Panc1 (cell line): ENCODE measurements around the gene TAPBP. TPM values are rescaled to one million over a fixed set of nuclear protein-coding genes. Genes with fewer than 3 reads are reported as not detected.

Experiments
- ATAC-seq: fragments of 200-7000 bp; cut with Tn5 transposase; 2 replicates; pipeline ENCODE4 v1.9.1; 2020; ENCODE audit warnings: mild to moderate bottlenecking, moderate library complexity
- BruUV-seq: library from RNA; stranded (reverse); fragments of 400-500 nt; replicated peaks from 2 replicates; lab custom pipeline; 2021; lab: Mats Ljungman, UMichigan
- CTCF ChIA-PET: fragments of 300-600 bp; sonication (Branson Sonifier 250); formaldehyde crosslinking; loops from one replicate; lab custom pipeline; 2022; ENCODE audit warnings: antibody characterized with exemption; lab: Charles Lee
- POLR2A ChIA-PET: fragments of 300-600 bp; sonication (Branson Sonifier 250); formaldehyde crosslinking; loops from one replicate; lab custom pipeline; 2022; ENCODE audit warnings: antibody characterized with exemption; lab: Charles Lee
- DNase-seq: peaks from one replicate; pipeline ENCODE4 v3.0.0-alpha.2; 2010; ENCODE audit warnings: low read depth, low spot score
- H3K27ac ChIP-seq: 2 replicates; pipeline ENCODE4 v1.5.1; 2011; ENCODE audit warnings: mild to moderate bottlenecking, low read length, inconsistent platforms
- H3K27me3 ChIP-seq: fragments of 200-500 bp; sonication (Bioruptor generic); 2 replicates; pipeline ENCODE4 v1.6.0; 2014; ENCODE audit warnings: low read length, inconsistent platforms; ENCODE audit not compliant: control insufficient read depth, insufficient read depth
- H3K36me3 ChIP-seq: fragments of 200-500 bp; sonication (Bioruptor generic); 2 replicates; pipeline ENCODE4 v1.5.1; 2014; ENCODE audit warnings: inconsistent platforms, mild to moderate bottlenecking, low read length, moderate library complexity; ENCODE audit not compliant: control insufficient read depth, insufficient read depth
- H3K4me1 ChIP-seq: 2 replicates; pipeline ENCODE4 v1.5.1; 2011; ENCODE audit warnings: inconsistent platforms, mild to moderate bottlenecking, low read length, moderate library complexity; ENCODE audit not compliant: control insufficient read depth, insufficient read depth
- H3K4me3 ChIP-seq, 2 experiments: 2 replicates each; pipeline ENCODE4 v1.5.1; 2011 to 2012; ENCODE audit warnings: low read depth in 2 of 2, low read length in 2 of 2, mild to moderate bottlenecking in 2 of 2, inconsistent platforms in 1 of 2, moderate library complexity in 1 of 2
- H3K9me3 ChIP-seq: fragments of 200-500 bp; sonication (Bioruptor generic); 2 replicates; pipeline ENCODE4 v1.5.1; 2014; ENCODE audit warnings: low read depth, mild to moderate bottlenecking, inconsistent platforms, low read length, moderate library complexity; ENCODE audit not compliant: control insufficient read depth, insufficient read depth
- CTCF ChIP-seq: fragments of 450-650 bp; IDR thresholded peaks from 2 replicates; pipeline ENCODE4 v1.5.1; 2017; ENCODE audit warnings: mild to moderate bottlenecking
- POLR2AphosphoS5 ChIP-seq: IDR thresholded peaks from 2 replicates; pipeline ENCODE4 v1.6.1; 2012; ENCODE audit warnings: mild to moderate bottlenecking, low read depth, low read length, moderate library complexity
- REST ChIP-seq, 2 experiments: IDR thresholded peaks; 2 replicates each; pipeline ENCODE4 v1.6.1; 2011 to 2012; ENCODE audit warnings: low read depth in 2 of 2, control low read depth in 1 of 2, low read length in 1 of 2, mild to moderate bottlenecking in 1 of 2, moderate library complexity in 1 of 2; ENCODE audit not compliant: insufficient read depth in 1 of 2
- SIN3A ChIP-seq: IDR thresholded peaks from 2 replicates; pipeline ENCODE4 v1.6.1; 2012; ENCODE audit warnings: low read depth, mild to moderate bottlenecking, low read length, moderate library complexity, borderline replicate concordance; ENCODE audit not compliant: insufficient read depth
- TCF7L2 ChIP-seq: IDR thresholded peaks from 2 replicates; pipeline ENCODE4 v1.6.1; 2011; ENCODE audit warnings: mild to moderate bottlenecking, low read depth, low read length, inconsistent platforms
- in situ Hi-C: cut with HindIII; loops from 2 replicates; pipeline ENCODE4 v1.10.0; 2016; ENCODE audit warnings: low sequenced_read_pairs, low pct_unique_long_range_greater_than_20kb
- intact Hi-C: fragments of 100-400 bp; cut with micrococcal nuclease; formaldehyde crosslinking; loops from one replicate; pipeline ENCODE4 v1.10.0; 2022; ENCODE audit not compliant: unreplicated experiment
- total RNA-seq: library from RNA; stranded (reverse); gene quantifications from one replicate; pipeline ENCODE4 v1.2.1, GENCODE V29; 2021; ENCODE audit not compliant: unreplicated experiment

The TAPBP gene
- total RNA-seq, 1 experiment from 2014 or later: 246 TPM

GRCh38 chr6:33314943-33315792 is 1.3 kb upstream of the TAPBP start:
- DNase-seq (no peak), ATAC-seq (peak; percentile 60)
- no TSS peak for BruUV-seq
- TF ChIP-seq REST (IDR thresholded peaks at IDR 0.05; ENCODE audit: insufficient read depth in 1 of 2, low read depth in 2 of 2, low read length in 1 of 2) (0 out of 4 replicates have a peak, but pooled peaks of 1 of the 2 experiments have one; percentile 21), TCF7L2 (no peak)
- in situ Hi-C loops (no loop called here), intact Hi-C loops (no loop called here)
- H3K4me1 ChIP-seq: peaks cover 45% of the 10 kb centered on the region
- ChIA-PET CTCF (no interaction called here), POLR2A (no interaction called here)
- H3K27ac ChIP-seq: peak overlapping the region; percentile 99
- H3K36me3 ChIP-seq: peaks cover 14% of the 10 kb centered on the region
- no peaks in the 10 kb centered on the region for H3K27me3 ChIP-seq
- no peaks in the 10 kb centered on the region for H3K9me3 ChIP-seq
- H3K4me3 ChIP-seq: peak overlapping the region; percentile 91 to 92

- CTCF ChIA-PET: no interaction called here
- Histone ChIP-seq H3K9me3 (no peaks in the 10 kb centered on the region), H3K27ac (peak overlapping the region; percentile 99), H3K4me1 (peaks cover 38% of the 10 kb centered on the region), H3K4me3 (peak overlapping the region; percentile 91 to 92), H3K27me3 (no peaks in the 10 kb centered on the region), H3K36me3 (peaks cover 7% of the 10 kb centered on the region)
- intact Hi-C loops: no loop called here
- BruUV-seq: no TSS peak
- peak; percentile 46 for ATAC-seq
- in situ Hi-C loops: no loop called here
- POLR2A ChIA-PET: no interaction called here
- TF ChIP-seq SIN3A (no peak), REST (IDR thresholded peaks at IDR 0.05; ENCODE audit: insufficient read depth in 1 of 2, low read depth in 2 of 2, low read length in 1 of 2) (no peak), TCF7L2 (no peak), POLR2AphosphoS5 (no peak; the same call in 1 of the 2 replicates), CTCF (no peak)
- DNase-seq: no peak
Measured at GRCh38 chr6:33314515-33314942, 651 bp upstream of the TAPBP start.
